Measurements from ENCODE around the gene MBNL1.

- TF ChIP-seq HDGF (IDR thresholded peaks at IDR 0.05; ENCODE audit: borderline replicate concordance) (no peak), BHLHE40 (IDR thresholded peaks at IDR 0.05; ENCODE audit: borderline replicate concordance) (no peak), NFRKB (IDR thresholded peaks at IDR 0.05) (no peak), SUZ12 (IDR thresholded peaks at IDR 0.05) (no peak), FOXA1 (IDR thresholded peaks at IDR 0.05) (no peak), ELF4 (IDR thresholded peaks at IDR 0.05) (no peak)
Measured at GRCh38 chr3:152229692-152230091, 39.0 kb upstream of the MBNL1 start.

All from HEK293T (cell line).